ENCODE results near the gene TP53I11.

The TP53I11 gene

GRCh38 chr11:44899959-44900358 is 50.7 kb downstream of the TP53I11 start:
- Histone ChIP-seq H3K4me1 (ENCODE audit: control insufficient read depth, insufficient read depth, low read length) (peaks cover 9% of the 10 kb centered on the region; the same call in 1 of the 2 replicates), H3K4me3 (ENCODE audit: low read depth, low read length) (no peak overlapping the region), H3K9ac (ENCODE audit: low read length) (no peak overlapping the region), H3K9me3 (ENCODE audit: control insufficient read depth, insufficient read depth, low read depth, low read length) (peaks cover 6% of the 10 kb centered on the region; the same call in 1 of the 2 replicates), H3K27me3 (ENCODE audit: control insufficient read depth, insufficient read depth, low read length) (no peaks in the 10 kb centered on the region), H3K27ac (ENCODE audit: low read depth, low read length) (no peak overlapping the region), H3K36me3 (ENCODE audit: control insufficient read depth, insufficient read depth, low read length) (peaks cover 4% of the 10 kb centered on the region)

DNA sequence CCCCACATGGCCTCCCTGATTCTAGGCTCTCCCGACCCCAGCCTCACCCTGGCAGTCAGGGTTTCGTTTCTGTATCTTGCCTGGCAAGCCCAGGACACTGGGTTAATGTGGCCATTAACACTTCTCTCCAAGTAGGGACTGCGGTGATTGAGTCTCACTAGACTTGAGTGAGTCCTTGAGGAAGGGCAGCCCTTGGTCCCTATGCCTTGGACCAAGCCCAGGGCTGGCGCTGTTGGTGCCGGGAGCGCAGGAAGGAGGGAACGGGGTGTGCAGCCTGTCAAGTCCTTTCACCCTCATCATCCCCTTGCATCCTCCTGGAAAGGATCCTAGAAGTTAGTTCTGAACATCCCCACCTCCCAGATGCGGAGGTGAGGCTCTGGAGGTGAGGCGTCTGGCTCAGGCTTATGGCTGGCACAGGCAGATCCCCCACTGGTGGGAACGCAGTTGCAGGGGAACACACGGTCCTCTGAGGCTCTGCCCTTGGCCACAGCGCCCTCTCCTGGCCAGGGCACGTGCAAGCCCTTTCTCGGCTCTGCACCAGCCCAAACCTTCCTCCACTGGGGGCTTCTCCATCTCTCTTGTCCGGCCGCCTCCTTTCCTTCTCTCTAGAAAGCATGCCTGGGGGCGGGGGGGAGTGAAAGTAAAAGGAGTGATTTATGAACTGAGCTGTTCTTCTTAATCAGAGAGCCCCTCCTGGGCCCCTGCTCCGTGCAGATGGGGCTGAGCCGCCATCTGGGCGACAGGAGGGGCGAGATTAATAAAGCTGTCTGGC is 56.7 kb downstream of the TP53I11 start:
- Histone ChIP-seq H3K27me3 (ENCODE audit: control insufficient read depth, insufficient read depth, low read length) (no peaks in the 10 kb centered on the region), H3K4me1 (ENCODE audit: control insufficient read depth, insufficient read depth, low read length) (peaks cover 22% of the 10 kb centered on the region), H3K27ac (ENCODE audit: low read depth, low read length) (no peak overlapping the region), H3K4me3 (ENCODE audit: low read depth, low read length) (no peak overlapping the region), H3K9me3 (ENCODE audit: control insufficient read depth, insufficient read depth, low read depth, low read length) (peaks cover 6% of the 10 kb centered on the region; the same call in 1 of the 2 replicates), H3K9ac (ENCODE audit: low read length) (no peak overlapping the region), H3K36me3 (ENCODE audit: control insufficient read depth, insufficient read depth, low read length) (peaks cover 4% of the 10 kb centered on the region)

DNA sequence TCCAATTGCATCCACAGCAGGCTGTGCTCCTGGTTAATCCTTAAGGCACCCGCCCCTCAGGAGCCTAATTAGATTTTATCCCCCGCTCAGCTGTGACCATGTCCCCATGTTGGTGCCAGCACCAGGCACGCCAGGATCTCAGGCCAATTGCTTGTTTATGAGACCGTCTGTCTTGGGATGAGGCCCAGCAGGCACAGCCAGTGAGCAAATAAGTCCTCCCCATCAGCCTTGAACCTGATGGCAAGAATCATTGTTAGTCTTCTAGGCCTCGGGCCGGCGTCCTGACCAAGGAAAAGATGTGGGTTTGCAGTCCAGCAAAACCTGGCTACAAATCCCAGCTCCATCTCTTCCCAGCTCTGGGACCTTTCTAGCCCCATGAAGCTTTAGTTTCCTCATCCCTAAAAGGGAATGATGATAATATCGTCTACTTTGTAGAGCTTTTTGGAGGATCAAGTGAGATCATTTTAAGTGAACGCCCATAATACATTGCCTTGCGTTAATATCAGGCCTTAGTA is 57.3 kb downstream of the TP53I11 start:
- Histone ChIP-seq H3K9me3 (ENCODE audit: control insufficient read depth, insufficient read depth, low read depth, low read length) (no peaks in the 10 kb centered on the region), H3K4me3 (ENCODE audit: low read depth, low read length) (no peak overlapping the region), H3K9ac (ENCODE audit: low read length) (no peak overlapping the region), H3K4me1 (ENCODE audit: control insufficient read depth, insufficient read depth, low read length) (peaks cover 22% of the 10 kb centered on the region), H3K36me3 (ENCODE audit: control insufficient read depth, insufficient read depth, low read length) (no peaks in the 10 kb centered on the region), H3K27ac (ENCODE audit: low read depth, low read length) (no peak overlapping the region), H3K27me3 (ENCODE audit: control insufficient read depth, insufficient read depth, low read length) (no peaks in the 10 kb centered on the region)

GRCh38 chr11:44892843-44893242 is 57.8 kb downstream of the TP53I11 start:
- Histone ChIP-seq H3K9me3 (ENCODE audit: control insufficient read depth, insufficient read depth, low read depth, low read length) (no peaks in the 10 kb centered on the region), H3K4me1 (ENCODE audit: control insufficient read depth, insufficient read depth, low read length) (peaks cover 26% of the 10 kb centered on the region), H3K27me3 (ENCODE audit: control insufficient read depth, insufficient read depth, low read length) (no peaks in the 10 kb centered on the region), H3K4me3 (ENCODE audit: low read depth, low read length) (no peak overlapping the region), H3K27ac (ENCODE audit: low read depth, low read length) (no peak overlapping the region), H3K36me3 (ENCODE audit: control insufficient read depth, insufficient read depth, low read length) (no peaks in the 10 kb centered on the region), H3K9ac (ENCODE audit: low read length) (no peak overlapping the region)

GRCh38 chr11:44889266-44889665 is 61.4 kb downstream of the TP53I11 start:
- H3K27me3 ChIP-seq (ENCODE audit: control insufficient read depth, insufficient read depth, low read length), result no peaks in the 10 kb centered on the region

DNA sequence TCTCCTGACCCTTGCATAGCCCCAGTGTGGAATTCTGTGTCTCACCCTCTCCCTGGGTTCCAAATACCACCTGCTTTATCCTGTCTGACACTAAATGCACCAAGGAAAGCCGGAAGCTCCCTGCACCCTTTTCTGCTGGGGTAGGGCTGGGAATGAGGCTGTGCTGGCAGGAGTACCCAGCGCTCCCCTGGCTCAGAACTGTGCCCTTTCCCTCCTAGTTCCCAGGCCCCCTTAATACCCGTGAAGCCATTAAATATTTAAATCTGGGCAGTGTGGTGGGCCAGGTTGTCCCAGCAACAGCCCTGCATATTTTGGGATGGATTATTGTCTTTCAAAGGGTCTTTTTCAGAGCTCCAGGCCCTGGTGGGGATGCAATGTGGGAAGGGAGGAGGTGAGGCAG is 63.0 kb downstream of the TP53I11 start:
- H3K4me3 ChIP-seq (ENCODE audit: low read depth, low read length), result no peak overlapping the region
- H3K4me1 ChIP-seq (ENCODE audit: control insufficient read depth, insufficient read depth, low read length), result peaks cover 50% of the 10 kb centered on the region
- H3K9me3 ChIP-seq (ENCODE audit: control insufficient read depth, insufficient read depth, low read depth, low read length), result no peaks in the 10 kb centered on the region
- no peak overlapping the region for H3K9ac ChIP-seq (ENCODE audit: low read length)
- H3K27me3 ChIP-seq (ENCODE audit: control insufficient read depth, insufficient read depth, low read length), result no peaks in the 10 kb centered on the region
- no peaks in the 10 kb centered on the region for H3K36me3 ChIP-seq (ENCODE audit: control insufficient read depth, insufficient read depth, low read length)
- H3K27ac ChIP-seq (ENCODE audit: low read depth, low read length), result no peak overlapping the region

More at GRCh38 chr11:44889266-44889665, 61.4 kb downstream of the TP53I11 start:
- Histone ChIP-seq H3K36me3 (ENCODE audit: control insufficient read depth, insufficient read depth, low read length) (no peaks in the 10 kb centered on the region), H3K9me3 (ENCODE audit: control insufficient read depth, insufficient read depth, low read depth, low read length) (no peaks in the 10 kb centered on the region), H3K27ac (ENCODE audit: low read depth, low read length) (no peak overlapping the region), H3K4me3 (ENCODE audit: low read depth, low read length) (no peak overlapping the region), H3K9ac (ENCODE audit: low read length) (no peak overlapping the region), H3K4me1 (ENCODE audit: control insufficient read depth, insufficient read depth, low read length) (peaks cover 56% of the 10 kb centered on the region)

DNA sequence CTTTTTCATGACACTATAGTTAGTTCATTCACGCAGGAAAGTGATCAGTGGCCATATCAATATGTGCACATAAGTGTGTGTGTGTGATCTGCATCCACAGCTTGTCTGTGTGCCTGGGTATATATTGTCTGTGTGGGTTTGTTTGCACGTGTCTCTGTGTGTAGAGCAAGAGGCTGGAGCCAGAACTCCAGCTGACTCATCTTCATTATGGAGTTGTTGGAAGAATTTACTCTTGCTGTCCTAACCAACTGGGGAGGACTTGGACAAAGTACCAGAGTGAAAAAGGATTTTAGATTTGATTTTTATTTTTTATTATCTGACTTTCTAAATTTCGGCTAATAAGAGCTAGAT is 63.9 kb downstream of the TP53I11 start:
- Histone ChIP-seq H3K27me3 (ENCODE audit: control insufficient read depth, insufficient read depth, low read length) (no peaks in the 10 kb centered on the region), H3K27ac (ENCODE audit: low read depth, low read length) (no peak overlapping the region), H3K9ac (ENCODE audit: low read length) (no peak overlapping the region), H3K4me3 (ENCODE audit: low read depth, low read length) (no peak overlapping the region), H3K4me1 (ENCODE audit: control insufficient read depth, insufficient read depth, low read length) (peaks cover 46% of the 10 kb centered on the region), H3K9me3 (ENCODE audit: control insufficient read depth, insufficient read depth, low read depth, low read length) (no peaks in the 10 kb centered on the region), H3K36me3 (ENCODE audit: control insufficient read depth, insufficient read depth, low read length) (no peaks in the 10 kb centered on the region)

GRCh38 chr11:44885919-44886789 is 64.5 kb downstream of the TP53I11 start:
- Histone ChIP-seq H3K4me3 (ENCODE audit: low read depth, low read length) (no peak overlapping the region), H3K9ac (ENCODE audit: low read length) (no peak overlapping the region), H3K4me1 (ENCODE audit: control insufficient read depth, insufficient read depth, low read length) (peaks cover 42% of the 10 kb centered on the region), H3K27ac (ENCODE audit: low read depth, low read length) (no peak overlapping the region), H3K36me3 (ENCODE audit: control insufficient read depth, insufficient read depth, low read length) (no peaks in the 10 kb centered on the region), H3K27me3 (ENCODE audit: control insufficient read depth, insufficient read depth, low read length) (no peaks in the 10 kb centered on the region), H3K9me3 (ENCODE audit: control insufficient read depth, insufficient read depth, low read depth, low read length) (no peaks in the 10 kb centered on the region)

- no peaks in the 10 kb centered on the region for H3K9me3 ChIP-seq (ENCODE audit: control insufficient read depth, insufficient read depth, low read depth, low read length)
- no peak overlapping the region for H3K27ac ChIP-seq (ENCODE audit: low read depth, low read length)
- H3K36me3 ChIP-seq (ENCODE audit: control insufficient read depth, insufficient read depth, low read length), result no peaks in the 10 kb centered on the region
- H3K4me3 ChIP-seq (ENCODE audit: low read depth, low read length), result no peak overlapping the region
- no peaks in the 10 kb centered on the region for H3K27me3 ChIP-seq (ENCODE audit: control insufficient read depth, insufficient read depth, low read length)
- H3K9ac ChIP-seq (ENCODE audit: low read length), result no peak overlapping the region
- H3K4me1 ChIP-seq (ENCODE audit: control insufficient read depth, insufficient read depth, low read length), result peaks cover 42% of the 10 kb centered on the region
Measured at GRCh38 chr11:44885065-44885810, 65.4 kb downstream of the TP53I11 start.

GRCh38 chr11:44884056-44884455 is 66.6 kb downstream of the TP53I11 start:
- no peaks in the 10 kb centered on the region for H3K36me3 ChIP-seq (ENCODE audit: control insufficient read depth, insufficient read depth, low read length)
- H3K9me3 ChIP-seq (ENCODE audit: control insufficient read depth, insufficient read depth, low read depth, low read length), result no peaks in the 10 kb centered on the region
- no peak overlapping the region for H3K9ac ChIP-seq (ENCODE audit: low read length)
- peaks cover 44% of the 10 kb centered on the region for H3K4me1 ChIP-seq (ENCODE audit: control insufficient read depth, insufficient read depth, low read length)
- no peaks in the 10 kb centered on the region for H3K27me3 ChIP-seq (ENCODE audit: control insufficient read depth, insufficient read depth, low read length)
- no peak overlapping the region for H3K4me3 ChIP-seq (ENCODE audit: low read depth, low read length)
- H3K27ac ChIP-seq (ENCODE audit: low read depth, low read length), result no peak overlapping the region

Data from HUES6 (cell line).